Activated CD4-positive, CD25-positive, alpha-beta regulatory T cell treated with anti-CD3 and anti-CD28 coated beads, Interleukin-2, amount 50 U/mL, for 24 hours (primary cell): ENCODE results near the gene RIMBP2.
"Not testable (repeated sequence)": the region's sequence is repeated elsewhere in the genome, so short reads cannot be mapped to it uniquely, and the experiment has no call there.

ENCODE experiments used
- ATAC-seq, 2 donors: fragments of 150-1000 bp; cut with Tn5 transposase; one replicate each; pipeline ENCODE4 v1.10.0; 2021; ENCODE audit warnings: mild to moderate bottlenecking in 1 of 2, moderate library complexity in 1 of 2

Gene RIMBP2

DNA sequence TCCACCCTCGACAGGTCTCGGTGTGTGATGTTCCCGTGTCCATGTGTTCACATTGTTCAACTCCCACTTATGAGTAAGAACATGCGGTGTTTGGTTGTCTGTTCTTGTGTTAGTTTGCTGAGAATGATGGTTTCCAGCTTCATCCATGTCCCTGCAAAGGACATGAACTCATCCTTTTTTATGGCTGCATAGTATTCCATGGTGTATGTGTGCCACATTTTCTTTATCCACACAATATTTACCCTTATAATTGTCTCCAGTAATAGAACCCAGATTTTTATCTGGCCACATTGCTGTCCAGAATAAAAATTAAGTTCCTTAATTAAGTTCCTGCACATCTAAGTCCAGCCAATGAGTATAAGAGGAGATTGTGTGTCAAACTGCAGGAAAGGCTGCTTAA, 22.3 kb upstream of the RIMBP2 start:
- ATAC-seq, result not testable (repeated sequence)

DNA sequence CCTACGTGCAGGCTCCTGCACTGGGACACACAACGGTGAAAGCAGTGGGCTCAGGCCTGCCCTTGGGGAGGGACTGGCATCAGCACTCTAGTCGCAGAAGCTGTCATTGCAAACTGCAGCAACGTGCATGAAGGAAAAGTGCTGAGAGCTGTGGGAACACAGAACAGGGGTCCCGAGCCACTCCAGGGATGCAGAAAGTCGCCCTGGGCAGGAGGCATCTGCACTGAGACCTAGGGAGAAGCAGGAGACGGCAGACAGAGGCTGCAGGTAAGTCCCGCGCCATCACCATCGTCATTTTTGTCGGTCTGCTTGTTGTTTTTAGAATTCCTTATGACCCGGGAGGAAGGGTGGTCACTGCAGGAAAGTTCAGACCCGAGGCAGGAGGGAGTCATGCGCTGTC, 21.6 kb upstream of the RIMBP2 start:
- no peak for ATAC-seq

GRCh38 chr12:130729344-130729743, 13.2 kb upstream of the RIMBP2 start:
- ATAC-seq, result no peak

DNA sequence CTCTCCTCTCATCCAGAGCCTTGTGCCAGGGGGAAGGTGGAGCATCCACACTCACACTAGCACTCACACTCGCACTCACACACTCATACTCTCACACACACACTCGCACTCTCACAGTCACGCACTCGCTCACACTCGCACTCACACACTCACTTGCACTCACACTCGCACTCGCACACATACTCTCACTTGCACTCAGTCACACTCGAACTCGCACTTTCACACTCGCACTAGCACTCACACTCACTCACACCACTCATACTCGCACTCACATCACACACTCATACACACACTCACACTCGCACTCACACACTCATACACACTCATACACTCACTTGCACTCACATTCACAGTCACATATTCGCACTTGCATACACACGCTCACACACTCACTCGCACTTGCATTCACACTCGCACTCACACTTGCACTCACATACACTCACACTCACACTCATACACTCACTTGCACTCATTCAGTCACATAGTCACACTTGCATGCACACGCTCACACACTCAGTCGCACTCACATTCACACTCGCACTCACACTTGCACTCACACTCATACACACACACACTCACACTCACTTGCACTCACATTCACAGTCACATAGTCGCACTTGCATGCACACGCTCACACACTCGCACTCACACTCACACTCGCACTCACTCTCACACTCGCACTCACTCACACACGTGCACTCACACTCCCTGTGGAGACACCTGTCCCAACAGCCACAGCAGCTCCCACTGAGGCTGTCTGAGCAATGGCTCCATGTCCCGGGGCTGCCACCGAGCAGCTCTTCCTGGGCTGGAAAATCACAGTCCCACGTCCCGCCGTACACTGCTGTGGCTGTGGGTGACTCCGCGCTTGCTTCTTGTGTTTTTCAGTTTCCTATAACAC, 12.3 kb upstream of the RIMBP2 start:
- ATAC-seq, result no peak

DNA sequence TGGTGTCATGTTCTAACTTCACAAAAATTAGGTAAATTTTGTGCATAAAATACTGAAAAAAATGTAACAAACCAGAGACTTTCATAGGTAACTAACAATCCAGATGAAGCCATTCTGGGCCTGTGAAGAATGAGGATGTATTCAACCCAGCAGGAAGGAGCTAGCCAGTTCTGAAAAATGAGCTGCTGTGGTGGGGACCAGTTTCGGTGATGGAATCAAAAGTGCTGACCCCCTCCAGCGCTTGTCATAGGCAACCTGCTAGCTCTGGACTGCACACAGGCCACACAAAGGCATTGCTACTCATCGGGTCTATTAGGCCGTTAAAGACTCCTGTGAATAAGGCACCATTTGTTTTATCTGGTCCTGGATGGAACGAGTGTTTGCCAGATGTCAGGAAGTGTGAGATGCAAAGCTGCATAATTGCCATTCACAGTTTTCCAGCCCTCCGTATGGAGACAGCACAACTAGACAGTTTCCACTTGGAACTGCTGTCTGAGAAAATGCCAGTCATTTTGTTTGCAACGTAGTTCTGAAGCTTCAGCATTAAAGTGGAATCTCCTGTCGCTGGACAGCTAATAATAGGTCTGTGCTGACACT, 3.3 kb upstream of the RIMBP2 start:
- ATAC-seq, result no peak

GRCh38 chr12:130717752-130718151, 1.7 kb upstream of the RIMBP2 start:
- no peak for ATAC-seq

- no peak for ATAC-seq
These were observed 869 bp upstream of the RIMBP2 start for GRCh38 chr12:130716969-130717366.

DNA sequence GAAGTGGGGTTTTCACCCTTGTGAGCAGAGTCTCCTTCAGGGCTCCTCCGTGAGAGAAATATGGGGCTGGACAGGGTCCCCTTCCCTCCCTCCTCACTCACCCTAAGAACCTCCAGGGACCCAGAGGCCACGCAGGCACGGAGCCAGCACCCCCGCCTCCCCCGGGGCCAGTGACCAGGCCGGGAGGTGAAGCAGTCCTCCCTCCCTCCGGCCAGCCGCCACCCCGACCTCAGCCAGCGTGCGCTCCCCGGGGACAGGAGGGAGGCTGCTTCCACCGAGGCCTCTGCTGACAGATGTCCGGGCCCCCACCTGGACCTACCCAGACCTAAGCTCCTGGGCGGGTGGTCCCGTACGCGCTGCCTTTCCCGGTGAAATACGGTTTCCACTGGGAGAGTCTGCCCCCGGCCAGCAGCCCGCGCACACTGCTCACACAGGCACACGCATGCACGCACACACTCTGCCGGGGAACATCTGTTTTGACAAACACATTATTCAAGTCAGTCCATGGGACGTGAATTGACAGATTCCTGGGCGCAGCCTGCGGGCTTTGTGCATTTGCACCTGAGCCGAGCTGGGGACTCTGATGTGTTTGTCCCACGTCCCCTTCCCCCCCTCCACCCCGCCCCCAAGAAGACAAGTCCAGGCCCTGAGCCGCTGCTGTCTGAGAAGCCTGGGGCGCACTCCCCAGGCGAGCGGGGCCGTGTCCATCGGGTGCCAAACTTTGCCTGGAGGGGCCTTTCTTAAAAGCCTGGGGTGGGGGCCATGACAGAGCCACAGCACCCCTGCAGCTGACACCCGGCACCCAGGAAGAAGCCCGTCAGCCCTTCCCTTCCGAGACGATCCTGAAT, 725 bp downstream of the RIMBP2 start:
- no peak for ATAC-seq

DNA sequence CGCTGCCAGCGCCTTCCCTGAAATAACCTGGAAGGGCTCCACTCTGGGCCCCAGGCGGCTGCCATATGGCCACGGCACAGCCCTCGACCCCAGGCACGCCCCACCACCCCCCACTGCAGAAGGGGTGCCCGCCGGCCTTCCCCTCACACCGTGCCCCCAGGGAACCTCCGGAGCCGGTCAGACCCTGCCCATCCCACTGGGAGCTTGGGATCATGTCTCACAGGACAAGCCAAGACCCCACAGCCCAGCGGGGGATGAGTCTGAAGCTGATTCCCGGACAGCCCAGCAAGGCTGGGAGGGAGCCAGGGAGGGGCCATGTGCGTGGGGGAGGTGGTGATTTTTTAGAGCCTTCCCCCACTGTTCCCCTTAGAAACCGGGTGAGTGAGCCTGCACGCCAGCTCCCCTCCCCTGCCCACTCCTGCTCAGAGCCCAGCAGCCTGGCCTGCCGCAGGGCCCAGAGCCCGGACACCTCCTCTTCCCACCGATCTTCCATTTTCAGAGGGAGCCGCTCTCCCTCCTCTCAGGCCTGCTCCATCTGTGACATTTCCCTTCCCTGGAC, 1.4 kb downstream of the RIMBP2 start:
- ATAC-seq, result no peak

DNA sequence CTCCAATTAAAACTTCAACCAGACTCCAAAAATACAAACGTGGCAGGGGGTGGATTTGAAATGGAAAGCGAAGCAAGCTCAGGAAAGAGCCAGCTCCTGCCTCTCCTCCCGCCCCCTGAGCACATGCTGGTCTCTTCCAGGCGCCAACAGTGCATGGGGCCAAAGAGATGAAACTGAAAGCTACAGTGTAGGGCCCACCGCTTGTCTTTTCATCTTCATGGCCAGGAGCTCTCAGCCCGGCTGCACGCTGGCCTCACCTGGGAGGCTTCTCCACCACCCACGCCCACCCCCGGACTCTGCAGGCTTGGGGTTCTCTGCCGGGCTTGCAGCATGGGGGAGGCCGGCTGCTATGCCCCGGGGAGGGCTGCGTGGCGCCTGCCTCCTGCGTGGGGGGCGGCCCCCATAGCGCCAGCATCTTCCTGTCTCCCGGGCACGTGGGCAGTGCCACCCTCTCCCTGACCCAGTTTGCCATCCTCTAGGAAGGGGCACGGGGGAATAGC, 2.0 kb downstream of the RIMBP2 start:
- ATAC-seq, result no peak

- no peak for ATAC-seq
These were observed 2.5 kb downstream of the RIMBP2 start for GRCh38 chr12:130713581-130713991.

- ATAC-seq, result no peak
These were observed 3.6 kb downstream of the RIMBP2 start for GRCh38 chr12:130712346-130713065.

- ATAC-seq, result no peak
These were observed 4.3 kb downstream of the RIMBP2 start for GRCh38 chr12:130711756-130712155.

DNA sequence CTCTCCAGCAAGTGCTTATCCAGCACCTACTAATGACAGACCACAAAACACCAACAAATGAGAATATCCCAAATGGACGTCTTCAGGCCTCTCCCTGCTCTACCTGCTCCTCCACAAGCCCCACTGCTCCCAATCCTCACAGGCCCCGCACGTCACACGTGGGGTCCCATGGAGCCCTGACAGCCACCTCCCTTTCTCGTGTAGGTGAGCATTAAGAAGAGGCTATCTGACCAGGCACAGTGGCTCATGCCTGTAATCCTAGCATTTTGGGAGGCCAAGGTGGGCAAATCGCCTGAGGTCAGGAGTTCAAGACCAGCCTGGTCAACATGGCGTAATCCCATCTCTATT, 5.4 kb downstream of the RIMBP2 start:
- ATAC-seq, result no peak

- no peak for ATAC-seq
These were observed 5.9 kb downstream of the RIMBP2 start for GRCh38 chr12:130709971-130710732.

- ATAC-seq, result no peak
These were observed 6.7 kb downstream of the RIMBP2 start for GRCh38 chr12:130709151-130709970.

DNA sequence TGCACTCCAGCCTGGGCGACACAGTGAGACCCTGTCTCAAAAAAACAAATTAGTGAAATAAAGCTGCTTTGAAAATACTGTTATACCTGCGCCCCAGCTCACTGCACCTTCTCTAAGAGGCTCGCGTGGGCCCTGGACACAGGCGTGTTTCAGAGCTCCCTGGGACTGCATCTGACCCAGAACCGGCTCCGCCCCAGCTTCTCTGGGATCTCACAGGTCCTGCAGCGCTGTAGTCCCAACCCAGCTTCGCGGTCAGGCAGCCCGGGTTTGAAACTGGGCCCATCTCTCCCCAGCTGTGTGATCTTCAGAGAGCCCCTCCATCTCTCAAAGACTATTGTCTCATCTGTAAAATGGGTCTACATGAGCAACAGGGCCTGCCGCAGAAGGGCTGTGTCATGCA, 7.5 kb downstream of the RIMBP2 start:
- no peak for ATAC-seq

DNA sequence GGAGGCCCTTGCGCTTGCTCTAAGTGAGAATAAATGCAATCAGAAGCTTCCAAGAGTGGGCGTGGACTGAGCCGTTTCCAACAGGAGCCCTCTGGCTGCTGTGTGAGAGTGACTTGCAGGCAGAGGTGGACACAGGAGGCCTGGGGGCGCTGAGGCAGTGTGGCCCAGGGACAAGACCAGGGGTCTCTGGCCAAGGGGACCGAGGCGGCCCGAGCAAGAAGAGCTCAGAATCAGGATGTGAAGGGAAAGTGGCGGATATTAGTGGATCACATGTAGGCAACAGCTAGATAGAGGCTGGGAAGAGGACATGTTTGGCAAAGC, 8.6 kb downstream of the RIMBP2 start:
- ATAC-seq, result no peak

- no peak for ATAC-seq
These were observed 9.1 kb downstream of the RIMBP2 start for GRCh38 chr12:130706885-130707570.

DNA sequence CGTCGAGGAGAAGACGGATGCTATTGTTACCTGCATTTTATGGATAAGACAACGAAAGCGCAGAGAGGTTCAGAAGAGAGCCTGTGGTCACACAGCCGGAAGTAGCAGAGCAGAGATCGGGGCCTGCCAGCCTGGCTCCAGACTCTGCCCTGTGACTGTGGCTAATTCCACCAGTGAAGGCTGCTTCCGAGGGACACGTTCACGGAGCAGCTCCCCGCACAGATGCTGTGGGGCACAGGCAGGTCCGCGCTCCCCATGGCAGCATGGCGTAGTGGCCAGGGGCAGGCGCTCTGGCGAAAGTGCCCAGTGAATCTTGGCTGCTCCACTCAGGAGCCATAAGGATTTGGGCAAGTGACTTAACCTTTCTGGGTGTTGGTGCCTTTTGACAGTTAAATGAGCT, 9.8 kb downstream of the RIMBP2 start:
- no peak for ATAC-seq
